Keratinocyte (primary cell): ENCODE results near the gene ITGB1. TPM values are rescaled to one million over a fixed set of nuclear protein-coding genes. Genes with fewer than 3 reads are reported as not detected.

ENCODE experiments used
- DNase-seq: peaks from one replicate; pipeline ENCODE4 v3.0.0-alpha.2; 2011; ENCODE audit warnings: low read depth, missing footprints, low spot score
- FAIRE-seq: peaks from 2 replicates; lab custom pipeline; 2011; peaks lifted over from hg19 to GRCh38; lab: Jason Lieb, UNC
- H2AFZ ChIP-seq: 2 replicates; pipeline ENCODE4 v1.6.0; 2012; ENCODE audit warnings: low read length, control low read depth, inconsistent platforms; ENCODE audit not compliant: control insufficient read depth
- H3K27ac ChIP-seq: 2 replicates; pipeline ENCODE4 v1.5.1; 2011; ENCODE audit warnings: low read length; ENCODE audit not compliant: control insufficient read depth, insufficient read depth
- H3K27me3 ChIP-seq: 3 replicates; pipeline ENCODE4 v1.6.0; 2011; ENCODE audit warnings: low read length; ENCODE audit not compliant: control insufficient read depth, insufficient read depth; ENCODE audit errors: extremely low read depth
- H3K36me3 ChIP-seq, 2 experiments: 2 replicates in 1 of 2; 3 replicates in 1 of 2; pipeline ENCODE4 v1.5.1; 2011; ENCODE audit warnings: low read length in 2 of 2, mild to moderate bottlenecking in 1 of 2; ENCODE audit not compliant: control insufficient read depth in 2 of 2, insufficient read depth in 2 of 2; ENCODE audit errors: extremely low read depth in 1 of 2
- H3K4me1 ChIP-seq: 3 replicates; pipeline ENCODE4 v1.5.1; 2011; ENCODE audit warnings: low read length; ENCODE audit not compliant: control insufficient read depth, insufficient read depth; ENCODE audit errors: extremely low read depth
- H3K4me2 ChIP-seq: 3 replicates; pipeline ENCODE4 v1.6.0; 2011; ENCODE audit warnings: low read depth, low read length; ENCODE audit not compliant: control insufficient read depth, insufficient read depth; ENCODE audit errors: extremely low read depth
- H3K4me3 ChIP-seq, 3 experiments: fragments of 200-600 bp in 1 of 3; sonication (generic) in 1 of 3; 2 replicates in 2 of 3; 3 replicates in 1 of 3; pipeline ENCODE4 v1.5.1; 2011 to 2016; ENCODE audit warnings: low read length in 3 of 3, mild to moderate bottlenecking in 3 of 3, control low read depth in 2 of 3, inconsistent platforms in 1 of 3, low read depth in 1 of 3, mixed read lengths in 1 of 3, mixed run types in 1 of 3, moderate library complexity in 1 of 3; ENCODE audit not compliant: control insufficient read depth in 2 of 3, insufficient read depth in 2 of 3; ENCODE audit errors: extremely low read depth in 1 of 3
- H3K79me2 ChIP-seq: 2 replicates; pipeline ENCODE4 v1.6.0; 2012; ENCODE audit warnings: low read length; ENCODE audit not compliant: control insufficient read depth, insufficient read depth
- H3K9ac ChIP-seq: 3 replicates; pipeline ENCODE4 v1.6.0; 2011; ENCODE audit warnings: low read length; ENCODE audit not compliant: control insufficient read depth, insufficient read depth; ENCODE audit errors: extremely low read depth
- H3K9me1 ChIP-seq: 3 replicates; pipeline ENCODE4 v1.6.0; 2011; ENCODE audit warnings: low read length; ENCODE audit not compliant: control insufficient read depth, insufficient read depth; ENCODE audit errors: extremely low read depth
- H3K9me3 ChIP-seq: 2 replicates; pipeline ENCODE4 v1.5.1; 2012; ENCODE audit warnings: low read depth, low read length; ENCODE audit not compliant: control insufficient read depth
- H4K20me1 ChIP-seq: 3 replicates; pipeline ENCODE4 v1.6.0; 2011; ENCODE audit warnings: low read length; ENCODE audit not compliant: control insufficient read depth, insufficient read depth; ENCODE audit errors: extremely low read depth
- EZH2 ChIP-seq: IDR thresholded peaks from one replicate; pipeline ENCODE4 v1.6.1; 2012; ENCODE audit warnings: inconsistent platforms, mild to moderate bottlenecking, low read length, moderate library complexity
- dilution Hi-C: fragments of 300-500 bp; cut with MboI; formaldehyde crosslinking; loops from one replicate; pipeline ENCODE4 v1.7.0; 2020; ENCODE audit warnings: low sequenced_read_pairs; ENCODE audit not compliant: extremely low pct_ligation_motif_present
- polyA plus RNA-seq, 5 experiments: library from polyadenylated mRNA; depleted of rRNA in 3 of 5; stranded (reverse) in 3 of 5; stranded (forward) in 1 of 5; unstranded in 1 of 5; fragments of >200 nt; gene quantifications; 1 replicate in 1 of 5; 2 replicates in 3 of 5; 3 replicates in 1 of 5; pipeline versions ENCODE4 v1.2.1 to v1.2.3, GENCODE V29; 2011 to 2012; ENCODE audit warnings: missing spikeins in 2 of 5, low read depth in 1 of 5, low replicate concordance in 1 of 5
- TF ChIP-seq, protein P1 (sequence below), 3 experiments: IDR thresholded peaks in 1 of 3; conservative IDR thresholded peaks in 1 of 3; optimal IDR thresholded peaks in 1 of 3; 2 replicates in 2 of 3; 3 replicates in 1 of 3; pipeline versions ENCODE3 to v1.5.1; 2011; ENCODE audit warnings: low read length in 3 of 3, mild to moderate bottlenecking in 3 of 3, moderate library complexity in 2 of 3, control low read depth in 1 of 3, inconsistent platforms in 1 of 3; ENCODE audit not compliant: insufficient read depth in 2 of 3; ENCODE audit errors: extremely low read depth in 1 of 3

The ITGB1 gene
- polyA plus RNA-seq, 1 donor (not counting 4 experiments of a cell fraction or from before 2014, with no cell fraction given) = 1,445 TPM

- FAIRE-seq (no peak), DNase-seq (no peak)
- dilution Hi-C loops = no loop called here
These were observed 92.9 kb downstream of the ITGB1 start for GRCh38 chr10:32865170-32865569.

GRCh38 chr10:32854435-32854834 lies 103.6 kb downstream of the ITGB1 start:
- Histone ChIP-seq H3K4me2 (no peak overlapping the region), H3K4me1 (no peaks in the 10 kb centered on the region), H3K9me1 (no peaks in the 10 kb centered on the region), H3K9me3 (no peaks in the 10 kb centered on the region), H3K36me3 (no peaks in the 10 kb centered on the region), H3K27ac (no peak overlapping the region), H3K4me3 (no peak overlapping the region), H3K9ac (no peak overlapping the region), H2AFZ (no peak overlapping the region), H3K79me2 (no peaks in the 10 kb centered on the region), H4K20me1 (no peaks in the 10 kb centered on the region), H3K27me3 (no peaks in the 10 kb centered on the region)
- dilution Hi-C loops = no loop called here
- TF ChIP-seq, protein P1, sequence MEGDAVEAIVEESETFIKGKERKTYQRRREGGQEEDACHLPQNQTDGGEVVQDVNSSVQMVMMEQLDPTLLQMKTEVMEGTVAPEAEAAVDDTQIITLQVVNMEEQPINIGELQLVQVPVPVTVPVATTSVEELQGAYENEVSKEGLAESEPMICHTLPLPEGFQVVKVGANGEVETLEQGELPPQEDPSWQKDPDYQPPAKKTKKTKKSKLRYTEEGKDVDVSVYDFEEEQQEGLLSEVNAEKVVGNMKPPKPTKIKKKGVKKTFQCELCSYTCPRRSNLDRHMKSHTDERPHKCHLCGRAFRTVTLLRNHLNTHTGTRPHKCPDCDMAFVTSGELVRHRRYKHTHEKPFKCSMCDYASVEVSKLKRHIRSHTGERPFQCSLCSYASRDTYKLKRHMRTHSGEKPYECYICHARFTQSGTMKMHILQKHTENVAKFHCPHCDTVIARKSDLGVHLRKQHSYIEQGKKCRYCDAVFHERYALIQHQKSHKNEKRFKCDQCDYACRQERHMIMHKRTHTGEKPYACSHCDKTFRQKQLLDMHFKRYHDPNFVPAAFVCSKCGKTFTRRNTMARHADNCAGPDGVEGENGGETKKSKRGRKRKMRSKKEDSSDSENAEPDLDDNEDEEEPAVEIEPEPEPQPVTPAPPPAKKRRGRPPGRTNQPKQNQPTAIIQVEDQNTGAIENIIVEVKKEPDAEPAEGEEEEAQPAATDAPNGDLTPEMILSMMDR (optimal IDR thresholded peaks at IDR 0.05 in 1 of 3, IDR thresholded peaks at IDR 0.05 in 1 of 3, conservative IDR thresholded peaks at IDR 0.05 in 1 of 3; ENCODE audit: extremely low read depth in 1 of 3, insufficient read depth in 2 of 3, low read length in 3 of 3) = no peak
- TF ChIP-seq EZH2 = no peak
- DNase-seq (no peak), FAIRE-seq (no peak)

More at GRCh38 chr10:32865170-32865569, 92.9 kb downstream of the ITGB1 start:
- H3K27ac ChIP-seq = no peak overlapping the region
- no peaks in the 10 kb centered on the region for H3K27me3 ChIP-seq
- TF ChIP-seq, protein P1 (optimal IDR thresholded peaks at IDR 0.05 in 1 of 3, IDR thresholded peaks at IDR 0.05 in 1 of 3, conservative IDR thresholded peaks at IDR 0.05 in 1 of 3; ENCODE audit: extremely low read depth in 1 of 3, insufficient read depth in 2 of 3, low read length in 3 of 3) = no peak
- no peak for TF ChIP-seq EZH2
- no peaks in the 10 kb centered on the region for H3K79me2 ChIP-seq
- H3K4me1 ChIP-seq = no peaks in the 10 kb centered on the region
- H3K9ac ChIP-seq = no peak overlapping the region
- no peak overlapping the region for H3K4me2 ChIP-seq
- H4K20me1 ChIP-seq = no peaks in the 10 kb centered on the region
- H3K9me1 ChIP-seq = no peaks in the 10 kb centered on the region
- no peak overlapping the region for H3K4me3 ChIP-seq
- H2AFZ ChIP-seq = no peak overlapping the region
- no peaks in the 10 kb centered on the region for H3K36me3 ChIP-seq
- H3K9me3 ChIP-seq = no peaks in the 10 kb centered on the region
